HG02571 (cell line): Measurements from ENCODE around the gene CEMIP2.

Experiments used
- ATAC-seq: cut with Tn5 transposase; IDR thresholded peaks from one replicate; pipeline ENCODE4 v1.9.1; 2021; ENCODE audit warnings: mild to moderate bottlenecking, moderate library complexity; ENCODE audit not compliant: unreplicated experiment

The CEMIP2 gene

GRCh38 chr9:71752928-71753327, 15.4 kb downstream of the CEMIP2 start:
- no peak for ATAC-seq

- no peak for ATAC-seq
Observed at GRCh38 chr9:71752352-71752751, 16.0 kb downstream of the CEMIP2 start.

GRCh38 chr9:71748280-71748743, 20.0 kb downstream of the CEMIP2 start:
- ATAC-seq, result no peak

- ATAC-seq, result no peak
Observed at GRCh38 chr9:71747576-71747975, 20.7 kb downstream of the CEMIP2 start.

- no peak for ATAC-seq
Observed at GRCh38 chr9:71746758-71747125, 21.6 kb downstream of the CEMIP2 start.

GRCh38 chr9:71746023-71746757, 22.1 kb downstream of the CEMIP2 start:
- ATAC-seq, result no peak

GRCh38 chr9:71744754-71745521, 23.4 kb downstream of the CEMIP2 start:
- ATAC-seq, result no peak

- ATAC-seq, result no peak
Observed at GRCh38 chr9:71743882-71744281, 24.4 kb downstream of the CEMIP2 start.

- ATAC-seq, result no peak
Observed at GRCh38 chr9:71743217-71743705, 25.1 kb downstream of the CEMIP2 start.

- no peak for ATAC-seq
Observed at GRCh38 chr9:71742703-71743102, 25.6 kb downstream of the CEMIP2 start.

GRCh38 chr9:71741926-71742648, 26.2 kb downstream of the CEMIP2 start:
- ATAC-seq, result no peak

- no peak for ATAC-seq
Observed at GRCh38 chr9:71740199-71740598, 28.1 kb downstream of the CEMIP2 start.

- ATAC-seq, result no peak
Observed at GRCh38 chr9:71737455-71737854, 30.9 kb downstream of the CEMIP2 start.

GRCh38 chr9:71736236-71736635, 32.1 kb downstream of the CEMIP2 start:
- ATAC-seq, result no peak

- ATAC-seq, result no peak
Observed at GRCh38 chr9:71734950-71735349, 33.4 kb downstream of the CEMIP2 start.

- ATAC-seq, result no peak
Observed at GRCh38 chr9:71733176-71733575, 35.1 kb downstream of the CEMIP2 start.

- no peak for ATAC-seq
Observed at GRCh38 chr9:71729816-71730526, 38.3 kb downstream of the CEMIP2 start.

GRCh38 chr9:71726723-71727122, 41.6 kb downstream of the CEMIP2 start:
- ATAC-seq, result no peak

GRCh38 chr9:71725590-71726338, 42.5 kb downstream of the CEMIP2 start:
- no peak for ATAC-seq

- ATAC-seq, result no peak
Observed at GRCh38 chr9:71721855-71722254, 46.5 kb downstream of the CEMIP2 start.
